Measurements from ENCODE around the gene SETD4.

DNA sequence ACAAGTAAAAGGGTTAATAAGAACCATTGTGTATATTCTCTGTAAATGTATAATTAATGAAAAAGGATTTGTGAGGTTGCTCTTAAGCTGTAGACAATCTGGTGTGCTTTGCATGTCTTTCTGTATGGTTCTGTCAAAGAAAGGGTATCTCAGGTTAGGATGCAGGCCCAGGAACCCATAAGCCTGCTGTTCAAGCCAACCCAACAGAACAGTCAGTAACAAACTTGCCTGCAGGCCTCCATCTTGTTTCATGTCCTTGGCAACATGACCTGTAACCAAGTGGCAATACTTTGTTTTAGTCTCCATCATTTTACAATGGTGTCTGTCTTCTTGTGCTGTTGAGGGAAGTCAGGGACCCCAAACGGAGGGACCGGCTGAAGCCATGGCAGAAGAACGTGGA is 38.7 kb upstream of the SETD4 start:
- TF ChIP-seq, protein P1, sequence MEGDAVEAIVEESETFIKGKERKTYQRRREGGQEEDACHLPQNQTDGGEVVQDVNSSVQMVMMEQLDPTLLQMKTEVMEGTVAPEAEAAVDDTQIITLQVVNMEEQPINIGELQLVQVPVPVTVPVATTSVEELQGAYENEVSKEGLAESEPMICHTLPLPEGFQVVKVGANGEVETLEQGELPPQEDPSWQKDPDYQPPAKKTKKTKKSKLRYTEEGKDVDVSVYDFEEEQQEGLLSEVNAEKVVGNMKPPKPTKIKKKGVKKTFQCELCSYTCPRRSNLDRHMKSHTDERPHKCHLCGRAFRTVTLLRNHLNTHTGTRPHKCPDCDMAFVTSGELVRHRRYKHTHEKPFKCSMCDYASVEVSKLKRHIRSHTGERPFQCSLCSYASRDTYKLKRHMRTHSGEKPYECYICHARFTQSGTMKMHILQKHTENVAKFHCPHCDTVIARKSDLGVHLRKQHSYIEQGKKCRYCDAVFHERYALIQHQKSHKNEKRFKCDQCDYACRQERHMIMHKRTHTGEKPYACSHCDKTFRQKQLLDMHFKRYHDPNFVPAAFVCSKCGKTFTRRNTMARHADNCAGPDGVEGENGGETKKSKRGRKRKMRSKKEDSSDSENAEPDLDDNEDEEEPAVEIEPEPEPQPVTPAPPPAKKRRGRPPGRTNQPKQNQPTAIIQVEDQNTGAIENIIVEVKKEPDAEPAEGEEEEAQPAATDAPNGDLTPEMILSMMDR (conservative IDR thresholded peaks at IDR 0.05; ENCODE audit: low read depth, low read length), result no peak
- TF ChIP-seq POLR2A (IDR thresholded peaks at IDR 0.05; ENCODE audit: low read depth, low read length), result no peak
- no peak for TF ChIP-seq RFX5 (IDR thresholded peaks at IDR 0.05; ENCODE audit: low read depth, low read length)
- no peak for TF ChIP-seq CEBPB (IDR thresholded peaks at IDR 0.05; ENCODE audit: low read depth, low read length)
- TF ChIP-seq MXI1 (IDR thresholded peaks at IDR 0.05; ENCODE audit: borderline replicate concordance, low read depth, low read length), result no peak
- no peak for TF ChIP-seq MAFK (IDR thresholded peaks at IDR 0.05; ENCODE audit: low read depth, low read length)
- no peak for TF ChIP-seq RCOR1 (IDR thresholded peaks at IDR 0.05; ENCODE audit: insufficient replicate concordance, low read length)
- TF ChIP-seq BHLHE40 (IDR thresholded peaks at IDR 0.05; ENCODE audit: low read depth, low read length), result no peak
- TF ChIP-seq SMC3 (IDR thresholded peaks at IDR 0.05; ENCODE audit: low read depth, low read length), result no peak
- no peak for TF ChIP-seq RAD21 (IDR thresholded peaks at IDR 0.05; ENCODE audit: low read length)
- no peak for TF ChIP-seq MAZ (IDR thresholded peaks at IDR 0.05; ENCODE audit: borderline replicate concordance, low read depth, low read length)
- TF ChIP-seq NFE2L2 (IDR thresholded peaks at IDR 0.05; ENCODE audit: low read depth, low read length), result no peak

Data from IMR-90 (cell line).